GM18868 (cell line): Measurements from ENCODE around the gene ANKMY1.
"Not testable (repeated sequence)": the region's sequence is repeated elsewhere in the genome, so short reads cannot be mapped to it uniquely, and the experiment has no call there.

ENCODE experiments used
- ATAC-seq: cut with Tn5 transposase; IDR thresholded peaks from one replicate; pipeline ENCODE4 v1.9.1; 2021; ENCODE audit warnings: mild to moderate bottlenecking, moderate library complexity; ENCODE audit not compliant: unreplicated experiment

The ANKMY1 gene

DNA sequence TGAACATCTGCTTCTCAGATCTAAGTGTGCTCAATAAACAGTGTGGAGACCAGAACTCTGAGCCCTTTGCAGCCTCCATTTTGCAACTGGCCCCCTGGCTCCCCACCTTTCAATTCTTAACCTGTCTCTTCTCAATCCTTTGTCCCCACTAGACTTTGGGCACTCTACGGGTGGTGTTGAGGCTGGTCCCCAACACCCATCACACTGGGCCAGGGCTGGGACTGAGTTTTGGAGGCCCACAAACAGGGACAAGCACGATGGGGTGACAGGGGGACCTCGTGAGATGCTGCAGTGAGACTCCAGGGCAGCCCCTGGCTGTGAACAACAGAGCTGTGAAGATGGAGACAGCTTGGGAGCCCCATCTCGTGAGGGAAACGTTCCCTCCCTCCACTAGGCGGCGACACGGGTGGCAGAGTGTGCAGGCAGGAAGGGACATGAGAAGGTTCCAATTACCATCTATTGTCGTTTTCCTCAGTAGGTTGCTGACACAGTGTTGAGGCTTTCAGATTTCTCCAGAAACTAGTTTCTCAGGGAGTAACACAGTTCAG, 1.2 kb downstream of the ANKMY1 start:
- ATAC-seq = no peak

DNA sequence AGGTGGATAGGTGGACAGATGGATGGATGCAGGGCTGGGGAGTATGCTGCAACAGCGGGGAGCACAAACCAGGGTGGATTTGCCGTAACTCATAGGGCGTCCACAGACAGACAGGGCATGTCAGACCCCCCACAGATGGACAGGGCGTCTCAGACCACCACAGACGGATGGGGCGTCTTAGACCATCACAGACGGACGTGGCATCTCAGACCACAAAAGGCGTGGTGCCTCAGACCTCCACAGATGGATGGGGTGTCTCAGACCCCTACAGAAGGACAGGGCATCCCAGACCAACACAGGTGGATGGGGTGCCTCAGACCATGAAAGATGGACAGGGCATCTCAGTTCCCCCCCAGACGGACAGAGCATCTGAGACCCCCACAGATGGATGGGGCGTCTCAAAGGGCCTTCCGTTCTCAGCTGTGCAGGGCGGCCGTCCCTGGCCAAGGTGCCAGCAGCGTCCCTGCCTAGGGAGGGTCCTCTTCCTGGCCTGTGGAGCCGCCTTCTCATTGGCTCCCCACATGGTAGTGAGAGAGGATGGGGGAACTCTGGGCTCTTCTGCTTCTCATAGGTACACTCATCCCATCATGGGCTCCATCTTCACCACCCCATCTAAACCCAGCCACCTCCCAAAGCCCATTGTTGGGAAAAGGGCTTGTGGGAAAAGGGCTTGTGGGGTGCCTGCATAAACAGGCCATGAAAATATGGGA, 2.1 kb downstream of the ANKMY1 start:
- no peak for ATAC-seq

DNA sequence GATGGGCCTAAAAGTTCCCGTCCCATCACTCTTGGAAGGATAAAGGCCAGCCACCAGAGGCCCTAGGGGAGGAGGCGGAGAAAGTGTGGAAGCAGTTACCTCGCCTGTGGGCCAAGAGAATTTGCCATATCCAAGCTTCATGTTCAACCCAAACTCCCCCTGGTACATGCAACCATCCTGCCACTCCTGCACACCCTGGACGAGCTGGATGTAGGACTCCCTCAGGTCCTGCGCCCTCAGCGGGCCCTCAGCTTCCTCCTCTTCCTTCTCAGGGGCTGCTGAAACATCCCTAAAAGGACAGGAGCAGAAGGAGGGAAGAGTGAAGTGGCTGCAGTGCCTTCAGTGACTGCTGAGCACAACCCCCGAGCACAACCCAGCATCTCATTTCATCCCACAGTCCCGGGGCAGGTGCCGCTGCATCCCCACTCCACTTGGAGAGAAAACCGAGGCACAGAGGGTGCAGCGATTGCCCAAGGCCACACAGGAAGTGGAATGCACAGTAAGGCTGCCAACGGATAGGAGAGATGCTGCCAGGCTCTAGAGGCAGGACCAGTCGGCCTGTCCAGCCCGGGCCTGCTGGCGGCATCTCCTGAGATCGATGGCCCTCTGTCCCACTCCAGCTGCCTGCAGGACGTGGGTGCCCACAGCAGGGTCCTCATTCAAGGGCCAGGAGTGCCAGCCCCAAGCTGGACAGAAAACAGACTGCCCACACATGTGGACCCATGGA, 2.9 kb downstream of the ANKMY1 start:
- no peak for ATAC-seq

- no peak for ATAC-seq
These were observed 3.8 kb downstream of the ANKMY1 start for GRCh38 chr2:240553956-240554480.

GRCh38 chr2:240551811-240552210, 6.0 kb downstream of the ANKMY1 start:
- ATAC-seq = no peak

GRCh38 chr2:240551288-240551687, 6.5 kb downstream of the ANKMY1 start:
- no peak for ATAC-seq

DNA sequence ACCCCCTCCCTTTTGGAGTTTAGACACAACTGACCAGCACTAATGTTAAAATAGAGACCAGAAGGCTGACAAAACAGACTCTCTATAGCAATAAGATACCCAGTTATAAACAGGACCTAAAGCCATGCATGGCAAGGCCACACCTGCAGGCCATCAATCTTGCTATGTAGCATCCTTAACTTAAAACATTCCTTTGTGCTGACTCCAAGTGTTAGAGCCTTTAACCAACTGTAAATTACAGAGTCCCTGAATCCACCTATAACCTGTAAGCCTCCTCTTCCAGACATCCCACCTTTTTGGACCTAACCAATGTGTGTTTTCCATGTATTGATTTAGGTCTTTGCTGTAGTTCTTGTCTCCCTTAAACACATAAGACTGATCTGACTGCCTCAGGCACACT, 17.9 kb downstream of the ANKMY1 start:
- no peak for ATAC-seq

DNA sequence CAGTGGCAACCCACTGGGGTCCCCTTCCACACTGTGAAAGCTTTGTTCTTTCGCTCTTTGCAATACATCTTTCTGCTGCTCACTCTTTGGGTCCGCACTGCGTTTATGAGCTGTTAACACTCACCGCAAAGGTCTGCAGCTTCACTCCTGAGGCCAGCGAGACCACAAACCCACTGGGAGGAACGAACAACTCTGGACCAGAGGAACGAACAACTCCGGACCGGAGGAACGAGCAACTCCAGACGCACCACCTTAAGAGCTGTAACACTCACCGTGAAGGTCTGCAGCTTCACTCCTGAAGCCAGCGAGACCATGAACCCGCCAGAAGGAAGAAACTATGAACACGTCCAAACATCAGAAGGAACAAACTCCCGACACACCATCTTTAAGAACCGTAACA, 18.7 kb downstream of the ANKMY1 start:
- ATAC-seq = not testable (repeated sequence)

DNA sequence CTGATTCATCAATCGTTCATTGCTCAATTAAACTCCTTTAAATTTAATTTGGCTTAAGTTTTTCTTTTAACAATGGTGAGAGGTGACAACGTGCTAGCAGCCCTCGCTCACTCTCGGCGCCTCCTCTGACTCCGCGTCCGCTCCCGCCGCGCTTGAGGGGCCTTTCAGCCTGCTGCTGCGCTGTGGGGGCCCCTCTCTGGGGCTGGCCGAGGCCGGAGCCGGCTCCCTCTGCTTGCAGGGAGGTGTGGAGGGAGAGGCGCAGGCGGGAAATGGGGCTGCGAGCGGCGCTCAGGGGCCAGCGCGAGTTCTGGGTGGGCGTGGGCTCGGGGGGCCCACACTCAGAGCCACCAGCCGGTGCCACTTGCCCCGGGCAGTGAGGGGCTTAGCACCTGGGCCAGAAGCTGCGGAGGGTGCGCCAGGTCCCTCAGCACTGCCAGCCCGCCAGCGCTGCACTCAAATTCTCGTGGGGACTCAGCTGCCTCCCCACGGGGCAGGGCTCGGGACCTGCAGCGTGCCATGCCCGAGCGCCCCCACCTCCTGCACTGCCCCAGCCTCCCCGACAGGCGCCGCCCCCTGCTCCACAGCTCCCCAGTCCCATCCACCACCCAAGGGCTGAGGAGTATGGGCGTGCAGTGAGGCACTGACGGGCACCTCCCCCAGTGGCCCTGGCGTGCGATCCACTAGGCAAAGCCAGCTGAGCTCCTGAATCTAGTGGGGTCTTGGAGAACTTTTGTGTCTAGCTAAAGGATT, 19.6 kb downstream of the ANKMY1 start:
- ATAC-seq = no peak

GRCh38 chr2:240532031-240532775, 25.6 kb downstream of the ANKMY1 start:
- ATAC-seq = no peak

- ATAC-seq = no peak
These were observed 26.8 kb downstream of the ANKMY1 start for GRCh38 chr2:240531038-240531437.

- no peak for ATAC-seq
These were observed 27.6 kb downstream of the ANKMY1 start for GRCh38 chr2:240530181-240530580.

GRCh38 chr2:240529344-240529999, 28.3 kb downstream of the ANKMY1 start:
- ATAC-seq = no peak

DNA sequence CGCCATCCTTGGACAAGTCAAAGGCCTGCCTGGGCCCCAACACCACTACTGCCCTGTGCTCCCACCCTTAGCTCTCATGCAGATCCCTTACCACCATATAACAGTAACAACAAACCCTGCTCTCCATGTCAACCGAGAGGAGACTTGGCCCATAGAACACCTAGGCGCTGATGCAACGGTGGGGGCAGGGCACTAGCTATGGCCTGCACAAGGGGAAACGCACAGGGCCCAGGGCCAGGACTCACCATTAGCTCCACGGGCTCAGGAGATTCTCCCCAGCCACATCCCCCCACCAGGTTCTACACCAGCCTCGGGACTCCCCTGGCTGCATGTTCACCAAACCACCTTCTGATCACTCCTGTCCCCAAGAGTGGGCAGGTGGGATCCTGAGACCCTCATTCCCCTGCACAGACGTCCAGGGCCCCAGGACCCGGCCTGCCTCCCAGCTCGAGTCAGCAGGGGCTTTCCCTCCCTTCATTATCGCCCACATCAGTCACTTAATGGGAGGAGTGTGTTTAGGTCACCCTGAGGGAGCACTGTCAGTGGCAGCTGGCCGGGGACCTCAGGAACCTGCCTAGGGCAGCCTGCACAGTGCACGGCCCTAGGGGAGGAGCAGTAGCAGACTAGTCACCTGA, 29.3 kb downstream of the ANKMY1 start:
- ATAC-seq = no peak

DNA sequence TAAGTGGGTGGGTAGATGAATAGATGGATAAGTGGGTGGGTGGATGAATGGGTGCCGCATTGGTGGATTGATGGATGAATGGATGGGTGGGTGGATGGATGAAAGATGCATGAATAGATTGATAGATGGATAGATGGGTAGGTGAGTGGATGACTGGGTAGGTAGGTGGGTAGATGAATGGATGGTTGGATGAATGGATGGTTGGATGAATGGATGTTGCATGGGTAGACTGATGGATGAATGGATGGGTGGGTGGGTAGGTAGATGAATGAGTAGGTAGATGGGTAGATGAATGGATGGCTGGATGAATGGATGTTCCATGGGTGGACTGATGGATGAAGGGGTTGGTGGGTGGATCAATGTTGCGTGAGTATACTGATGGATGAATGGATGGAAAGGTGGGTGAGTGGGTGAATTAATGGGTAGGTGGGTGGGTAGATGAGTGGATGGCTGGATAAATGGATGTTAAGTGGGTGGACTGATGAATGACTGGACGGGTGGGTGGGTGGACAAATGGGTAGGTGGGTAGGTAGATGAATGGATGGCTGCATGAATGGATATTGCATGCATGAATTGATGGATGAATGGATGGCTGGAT, 30.5 kb downstream of the ANKMY1 start:
- ATAC-seq = no peak

GRCh38 chr2:240526521-240526920, 31.3 kb downstream of the ANKMY1 start:
- ATAC-seq = no peak

GRCh38 chr2:240525802-240526201, 32.0 kb downstream of the ANKMY1 start:
- no peak for ATAC-seq

- no peak for ATAC-seq
These were observed 32.6 kb downstream of the ANKMY1 start for GRCh38 chr2:240524963-240525718.
